ENCODE results near the gene EIF2S2. TPM values are rescaled to one million over a fixed set of nuclear protein-coding genes. Genes with fewer than 3 reads are reported as not detected.

The EIF2S2 gene
- total RNA-seq, 2 experiments from 2014 or later: 21.8 to 23.2 TPM

DNA sequence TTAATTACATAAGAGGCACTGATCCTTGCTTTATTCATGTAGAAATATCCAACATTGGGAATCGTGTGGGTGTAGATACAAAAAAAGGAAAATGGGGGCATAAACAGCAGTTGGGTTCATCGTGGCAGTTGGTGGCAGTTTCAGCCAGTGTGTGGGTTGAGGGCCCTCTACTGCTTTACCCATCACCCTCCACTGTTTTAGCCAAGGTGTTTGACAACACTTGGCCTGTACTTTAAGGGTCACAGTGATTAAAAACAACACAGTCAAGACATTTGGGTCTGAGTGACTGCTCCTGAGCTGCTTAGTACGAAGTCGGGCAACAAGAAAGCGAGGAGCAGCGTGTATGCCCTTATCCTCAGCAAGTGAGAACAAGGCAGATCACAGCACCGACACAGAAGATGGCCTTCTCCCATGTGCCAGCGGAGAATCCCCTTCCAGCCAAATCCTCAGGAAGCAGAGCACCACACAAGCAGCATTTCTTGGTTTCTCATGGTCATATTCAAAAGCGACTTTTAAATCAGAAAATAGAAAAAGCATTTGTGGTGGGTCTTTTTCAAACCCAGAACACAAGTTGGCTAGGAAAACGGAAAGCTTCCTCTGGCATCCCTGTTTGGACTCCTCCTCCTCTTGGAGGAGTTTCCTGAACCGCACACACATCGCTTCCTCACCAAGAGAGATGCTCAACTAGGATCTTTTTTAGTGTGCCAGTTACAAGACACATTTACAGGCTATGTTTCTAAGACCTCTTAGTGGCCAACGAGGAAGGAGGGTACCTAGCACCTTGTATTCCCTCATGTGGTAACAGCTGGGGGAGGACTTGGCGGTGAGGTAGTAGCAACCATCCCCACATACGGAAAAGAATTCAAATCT lies 23.5 kb downstream of the EIF2S2 start:
- Mint-ChIP-seq H3K9me3 (no peaks in the 10 kb centered on the region), H3K4me1 (ENCODE audit: low read depth) (peaks cover 22% of the 10 kb centered on the region), H3K36me3 (ENCODE audit: low read depth) (peaks cover 94% of the 10 kb centered on the region), H3K4me3 (no peak overlapping the region), H3K27me3 (no peaks in the 10 kb centered on the region), H3K27ac (peak overlapping the region; percentile 7)
- Histone ChIP-seq H3K27ac (ENCODE audit: low read depth in 1 of 2, low read length in 2 of 2) (no peak overlapping the region), H3K9me3 (ENCODE audit: control insufficient read depth in 1 of 2, insufficient read depth in 1 of 2, low read length in 2 of 2) (no peaks in the 10 kb centered on the region), H3K4me1 (ENCODE audit: insufficient read depth, low read length) (peaks cover 2% of the 10 kb centered on the region), H3K4me3 (ENCODE audit: low read length) (no peak overlapping the region), H3K27me3 (ENCODE audit: control insufficient read depth in 1 of 2, insufficient read depth in 2 of 2, low read length in 2 of 2) (no peaks in the 10 kb centered on the region), H3K36me3 (ENCODE audit: insufficient read depth, low read length) (peaks cover 86% of the 10 kb centered on the region)
- ChIA-PET POLR2A (no interaction called here), CTCF (no interaction called here)
- intact Hi-C loops (cut with DNase I, micrococcal nuclease): no loop called here
- no peak for ATAC-seq (ENCODE audit: poor library complexity)
- TF ChIP-seq CTCF (IDR thresholded peaks at IDR 0.05): no peak
- DNase-seq: no peak

- no peak overlapping the region for H3K27ac ChIP-seq (ENCODE audit: low read depth in 1 of 2, low read length in 2 of 2)
- Mint-ChIP-seq H3K9me3 (no peaks in the 10 kb centered on the region), H3K27me3 (no peaks in the 10 kb centered on the region), H3K36me3 (ENCODE audit: low read depth) (peaks cover 96% of the 10 kb centered on the region), H3K4me1 (ENCODE audit: low read depth) (peaks cover 21% of the 10 kb centered on the region), H3K4me3 (no peak overlapping the region), H3K27ac (peak overlapping the region; percentile 25)
- H3K4me1 ChIP-seq (ENCODE audit: insufficient read depth, low read length): peaks cover 6% of the 10 kb centered on the region
- no peaks in the 10 kb centered on the region for H3K9me3 ChIP-seq (ENCODE audit: control insufficient read depth in 1 of 2, insufficient read depth in 1 of 2, low read length in 2 of 2)
- ATAC-seq (ENCODE audit: poor library complexity): no peak
- CTCF ChIA-PET: no interaction called here
- DNase-seq: no peak
- H3K27me3 ChIP-seq (ENCODE audit: control insufficient read depth in 1 of 2, insufficient read depth in 2 of 2, low read length in 2 of 2): no peaks in the 10 kb centered on the region
- no peak for TF ChIP-seq CTCF (IDR thresholded peaks at IDR 0.05)
- peaks cover 82% of the 10 kb centered on the region for H3K36me3 ChIP-seq (ENCODE audit: insufficient read depth, low read length)
- POLR2A ChIA-PET: no interaction called here
- H3K4me3 ChIP-seq (ENCODE audit: low read length): no peak overlapping the region
- intact Hi-C loops (cut with DNase I, micrococcal nuclease): no loop called here
These were observed 26.5 kb downstream of the EIF2S2 start for GRCh38 chr20:34085544-34086040.

- H3K27ac ChIP-seq (ENCODE audit: low read depth in 1 of 2, low read length in 2 of 2): no peak overlapping the region
- peaks cover 96% of the 10 kb centered on the region for H3K36me3 Mint-ChIP-seq (ENCODE audit: low read depth)
- peaks cover 83% of the 10 kb centered on the region for H3K36me3 ChIP-seq (ENCODE audit: insufficient read depth, low read length)
- ChIA-PET POLR2A (no interaction called here), CTCF (no interaction called here)
- H3K27me3 ChIP-seq (ENCODE audit: control insufficient read depth in 1 of 2, insufficient read depth in 2 of 2, low read length in 2 of 2): no peaks in the 10 kb centered on the region
- intact Hi-C loops (cut with DNase I, micrococcal nuclease): no loop called here
- no peak overlapping the region for H3K4me3 Mint-ChIP-seq
- H3K9me3 ChIP-seq (ENCODE audit: control insufficient read depth in 1 of 2, insufficient read depth in 1 of 2, low read length in 2 of 2): no peaks in the 10 kb centered on the region
- H3K4me1 ChIP-seq (ENCODE audit: insufficient read depth, low read length): peaks cover 6% of the 10 kb centered on the region
- H3K27me3 Mint-ChIP-seq: no peaks in the 10 kb centered on the region
- H3K4me1 Mint-ChIP-seq (ENCODE audit: low read depth): peaks cover 21% of the 10 kb centered on the region
- DNase-seq (no peak), ATAC-seq (ENCODE audit: poor library complexity) (no peak)
- H3K4me3 ChIP-seq (ENCODE audit: low read length): no peak overlapping the region
- peak overlapping the region; percentile 25 for H3K27ac Mint-ChIP-seq
- H3K9me3 Mint-ChIP-seq: no peaks in the 10 kb centered on the region
- TF ChIP-seq CTCF (IDR thresholded peaks at IDR 0.05): no peak
These were observed 27.7 kb downstream of the EIF2S2 start for GRCh38 chr20:34084227-34084923.

Measured in CD4-positive, alpha-beta T cell (primary cell).